Hematopoietic multipotent progenitor cell treated with erythropoietin and hydrocortisone succinate and interleukin-3 and kit ligand, for 17 days (in vitro differentiated cells): Measurements from ENCODE around the gene COQ4.
"Not testable (repeated sequence)": the region's sequence is repeated elsewhere in the genome, so short reads cannot be mapped to it uniquely, and the experiment has no call there.

ENCODE experiments used
- DNase-seq: peaks from one replicate; pipeline ENCODE4 v3.0.0-alpha.2; 2015; ENCODE audit warnings: low spot score

The COQ4 gene

DNA sequence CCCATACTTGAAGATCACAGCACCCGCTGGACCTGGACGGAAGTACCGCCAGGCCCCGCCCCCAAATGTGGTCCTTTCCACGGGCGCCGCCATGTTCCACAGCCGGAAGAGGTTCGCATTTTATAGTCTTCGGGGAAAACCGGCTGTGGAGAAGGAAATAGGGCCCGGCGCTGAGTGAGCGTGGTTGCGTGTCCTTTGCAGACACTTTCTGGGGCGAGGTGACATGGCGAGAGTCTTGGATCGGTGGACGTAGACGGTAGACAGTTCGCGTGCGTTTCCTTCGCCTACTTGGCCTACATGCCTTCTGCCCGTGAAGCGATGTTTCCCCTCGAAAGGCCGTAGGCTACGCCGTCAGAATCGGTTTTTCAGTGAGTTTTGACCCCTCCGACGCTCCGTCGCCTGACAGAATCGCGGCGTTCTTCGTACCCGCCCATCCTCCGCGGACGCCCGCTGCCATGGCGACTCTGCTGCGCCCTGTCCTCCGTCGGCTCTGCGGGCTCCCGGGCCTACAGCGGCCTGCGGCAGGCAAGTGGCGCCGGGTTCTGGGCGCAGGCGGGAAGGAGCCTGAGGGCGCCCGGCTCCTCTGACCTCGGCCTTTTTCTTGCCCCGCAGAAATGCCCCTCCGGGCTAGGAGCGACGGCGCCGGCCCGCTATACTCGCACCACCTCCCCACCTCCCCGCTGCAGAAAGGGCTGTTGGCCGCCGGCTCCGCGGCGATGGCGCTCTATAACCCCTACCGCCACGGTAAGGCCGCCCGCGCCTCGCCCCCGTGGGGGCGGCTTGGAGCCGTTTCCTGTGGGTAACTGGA, at the start of gene COQ4, which contains the start of gene TRUB2:
Gene COQ4 (plus strand): TSS at position 436 of the 808 bp plus-strand sequence. CDS start 20 bp downstream, at position 456.
Gene TRUB2 (minus strand): TSS at position 44 of the 808 bp plus-strand sequence. CDS start 39 bp downstream, at position 5.
- DNase-seq = peak; percentile 91

DNA sequence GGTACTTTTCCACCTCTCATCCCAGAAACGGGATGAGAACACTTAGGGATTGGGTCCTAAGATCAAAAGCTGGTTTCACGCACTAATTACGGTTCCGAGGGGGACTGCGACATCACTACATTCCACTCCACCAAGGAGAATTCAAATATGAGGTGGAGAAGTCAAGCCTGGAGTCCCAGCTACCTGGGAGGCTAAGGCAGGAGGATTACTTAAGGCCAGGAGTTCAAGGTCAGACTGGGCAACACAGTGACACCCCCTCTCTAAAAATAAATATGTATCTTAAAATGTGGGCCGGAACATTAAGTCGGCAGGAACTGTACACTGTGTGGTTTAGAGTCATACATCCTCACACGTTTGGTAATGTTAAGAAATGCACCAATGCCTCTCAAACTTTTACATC, 48.4 kb upstream of the COQ4 start:
- DNase-seq = no peak

DNA sequence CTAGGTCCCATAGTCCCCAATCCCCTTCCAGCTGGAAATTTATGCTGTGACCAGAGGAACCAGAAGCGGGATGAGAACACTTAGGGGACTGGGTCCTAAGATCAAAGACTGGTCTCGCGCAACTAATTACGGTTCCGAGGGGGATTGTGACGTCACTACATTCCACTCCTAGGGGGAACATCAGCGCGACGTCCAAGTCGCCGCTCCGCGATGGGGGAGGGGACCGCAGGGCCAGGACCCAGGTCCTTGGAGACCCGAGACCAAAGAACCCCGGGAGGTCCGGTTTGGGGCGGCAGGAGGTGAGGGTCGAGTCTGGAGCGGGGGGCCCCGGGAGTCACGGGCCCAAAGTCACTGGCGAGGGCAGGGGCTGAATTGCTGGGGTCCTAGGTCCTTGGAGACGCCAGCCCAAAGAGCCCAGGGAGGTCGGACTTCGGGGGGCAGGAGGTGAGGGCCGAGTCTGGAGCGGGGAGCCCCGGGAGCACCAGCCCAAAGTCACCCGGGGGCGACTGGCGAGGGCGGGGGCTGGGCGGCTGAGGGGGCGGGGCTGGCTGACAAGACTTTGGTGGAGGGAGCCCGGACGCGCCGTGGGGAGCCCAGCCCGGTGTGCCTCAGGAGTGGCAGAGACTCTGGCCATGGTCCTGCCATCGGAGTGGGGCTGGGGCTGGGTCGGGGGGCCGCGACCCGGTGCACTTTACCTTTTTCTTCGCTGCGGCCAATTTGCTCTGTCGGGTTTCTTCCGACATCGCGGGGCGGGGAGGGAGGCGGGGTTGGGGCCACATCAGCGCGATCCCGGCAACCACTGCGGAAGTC, 47.2 kb upstream of the COQ4 start, which contains the start of gene GOLGA2:
Gene GOLGA2 (minus strand): TSS at position 810 of the 810 bp plus-strand sequence. CDS start 31 bp downstream, at position 779.
- peak; percentile 58 for DNase-seq

DNA sequence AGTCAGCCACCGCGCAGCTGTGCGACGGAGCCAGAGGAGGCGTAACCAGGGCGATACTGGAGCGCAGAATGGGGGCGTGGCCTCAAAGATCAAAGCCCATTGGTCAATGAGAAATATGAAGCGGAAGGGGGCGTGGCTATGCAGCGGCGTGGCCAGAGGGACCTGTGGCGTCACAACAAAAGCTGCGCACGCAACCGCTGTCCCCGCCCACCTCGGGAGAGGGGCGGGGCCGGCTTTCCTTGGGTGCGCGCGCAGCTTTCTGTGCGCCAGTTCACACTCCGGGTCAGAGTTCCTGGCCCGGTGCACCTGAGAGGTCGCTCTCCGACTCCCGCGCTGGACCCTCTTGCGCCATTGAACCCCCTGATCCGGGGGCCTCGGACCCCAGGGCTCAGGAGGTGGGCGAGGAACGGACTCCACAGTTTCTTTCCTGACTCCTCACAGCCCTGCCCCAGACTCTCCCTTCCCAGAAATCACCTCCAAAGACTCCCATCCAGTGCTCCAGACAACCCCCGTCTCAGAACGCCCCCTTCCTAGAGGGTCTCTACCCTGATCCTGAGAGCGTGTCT, 46.5 kb upstream of the COQ4 start, which contains the start of gene SWI5:
Gene SWI5 (plus strand): TSS at position 269 of the 566 bp plus-strand sequence.
- DNase-seq = peak; percentile 100

DNA sequence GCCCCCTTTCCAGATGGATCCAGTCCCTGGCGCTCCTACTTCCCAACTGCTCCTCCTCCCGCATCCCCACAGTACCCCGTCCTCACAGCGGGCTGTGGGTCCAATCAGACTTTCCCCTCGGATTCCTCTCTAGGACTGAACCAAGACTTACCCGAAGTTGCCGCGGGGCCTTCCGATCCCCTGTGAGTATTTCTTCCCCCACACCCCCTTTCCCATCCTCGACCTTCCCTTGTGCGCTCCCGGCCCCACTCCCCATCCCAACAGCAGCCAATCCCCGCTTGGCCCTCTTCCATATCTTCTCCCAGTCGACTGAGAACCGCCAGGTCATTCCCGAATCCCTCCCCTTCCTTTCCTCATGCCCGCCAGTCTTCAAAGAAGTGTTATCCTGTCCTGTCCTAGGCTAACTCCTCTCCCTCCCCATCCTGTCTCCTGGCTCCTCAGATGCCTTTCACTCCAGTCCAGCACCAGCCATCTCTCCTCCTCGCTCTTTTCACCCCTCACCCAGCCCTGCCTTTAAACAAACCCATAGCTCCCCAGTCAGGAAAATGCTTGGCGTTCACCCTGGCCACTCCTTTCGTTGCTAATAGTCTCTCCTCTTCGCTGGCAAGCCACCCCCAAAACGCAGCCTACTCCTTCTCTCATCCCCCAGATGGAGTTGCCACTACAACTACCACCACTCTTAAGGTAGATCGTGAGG, 45.9 kb upstream of the COQ4 start:
- peak; percentile 15 for DNase-seq

DNA sequence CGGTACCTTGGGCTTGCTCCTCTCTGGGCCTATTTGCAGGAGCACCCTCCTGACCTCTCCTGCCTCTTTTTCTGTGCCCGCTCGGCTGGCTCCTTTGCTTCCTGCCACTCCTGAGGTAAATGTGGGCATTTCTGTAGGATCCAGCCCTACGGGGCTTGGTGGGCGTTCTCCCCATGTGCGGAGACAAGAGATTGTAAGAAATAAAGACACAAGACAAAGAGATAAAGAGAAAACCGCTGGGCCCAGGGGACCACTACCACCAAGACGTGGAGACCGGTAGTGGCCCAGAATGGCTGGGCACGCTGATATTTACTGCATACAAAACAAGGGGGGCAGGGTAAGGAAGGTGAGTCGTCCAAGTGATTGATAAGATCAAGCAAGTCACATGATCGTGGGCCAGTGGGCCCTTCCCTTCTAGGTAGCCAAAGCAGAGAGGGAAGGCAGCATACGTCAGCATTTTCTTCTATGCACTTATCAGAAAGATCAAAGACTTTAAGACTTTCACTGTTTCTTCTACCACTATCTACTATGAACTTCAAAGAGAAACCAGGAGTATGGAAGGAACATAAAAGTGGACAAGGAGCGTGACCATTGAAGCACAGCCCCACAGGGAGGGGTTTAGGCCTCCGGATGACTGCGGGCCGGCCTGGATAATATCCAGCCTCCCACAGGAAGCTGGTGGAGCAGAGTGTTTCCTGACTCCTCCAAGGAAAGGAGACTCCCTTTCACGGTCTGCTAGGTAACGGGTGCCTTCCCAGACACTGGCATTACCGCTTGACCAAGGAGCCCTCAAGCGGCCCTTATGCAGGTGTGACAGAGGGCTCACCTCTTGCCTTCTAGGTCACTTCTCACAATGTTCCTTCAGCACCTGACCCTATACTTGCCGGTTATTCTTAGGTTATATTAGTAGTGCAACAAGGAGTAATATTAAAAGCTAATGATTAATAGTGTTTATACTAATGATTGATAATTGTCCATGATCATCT, 43.3 kb upstream of the COQ4 start:
- DNase-seq = not testable (repeated sequence)

DNA sequence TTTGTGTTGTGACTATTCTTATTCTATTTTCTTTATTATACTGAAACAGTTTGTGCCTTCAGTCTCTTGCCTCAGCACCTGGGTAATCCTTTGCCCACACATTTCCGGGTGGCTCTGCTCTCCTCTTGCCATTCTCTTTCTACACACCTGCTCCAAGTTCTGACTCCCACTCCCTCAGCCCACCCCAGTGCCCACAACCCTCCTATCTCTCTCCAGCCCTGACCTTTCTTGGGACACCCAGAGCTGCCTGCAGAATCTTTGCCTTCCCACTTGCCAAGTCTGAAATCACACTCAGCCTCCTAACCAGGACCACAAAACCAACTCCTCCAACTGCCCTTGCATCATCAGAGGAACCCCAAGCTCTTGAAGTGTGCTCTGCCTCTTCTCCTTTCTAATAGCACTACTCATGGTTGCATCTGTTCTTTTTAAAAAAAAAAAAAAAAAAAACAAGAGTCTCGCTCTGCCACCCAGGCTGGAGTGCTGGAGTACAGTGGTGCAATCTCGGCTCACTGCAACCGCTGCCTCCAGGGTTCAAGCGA, 42.5 kb upstream of the COQ4 start:
- DNase-seq = no peak

DNA sequence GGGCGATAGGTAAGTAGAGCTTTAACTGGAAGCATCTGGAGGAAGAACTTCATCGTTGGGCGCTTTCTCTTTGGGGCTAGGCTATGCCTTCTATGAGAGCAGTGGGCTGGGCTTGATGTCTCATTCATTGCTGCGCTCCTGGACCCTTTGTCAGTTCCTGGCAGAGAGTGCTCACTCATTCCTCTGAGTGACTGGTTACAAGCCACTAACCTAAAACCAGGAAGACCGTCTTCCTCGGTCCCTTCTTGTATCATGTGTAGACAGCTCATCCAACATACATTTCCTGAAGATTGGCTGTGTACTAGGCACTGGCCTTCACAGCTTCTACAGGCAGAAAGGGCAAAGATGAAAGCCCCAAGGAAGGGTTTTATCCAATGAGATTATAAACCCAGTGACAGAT, 40.1 kb upstream of the COQ4 start:
- DNase-seq = no peak

DNA sequence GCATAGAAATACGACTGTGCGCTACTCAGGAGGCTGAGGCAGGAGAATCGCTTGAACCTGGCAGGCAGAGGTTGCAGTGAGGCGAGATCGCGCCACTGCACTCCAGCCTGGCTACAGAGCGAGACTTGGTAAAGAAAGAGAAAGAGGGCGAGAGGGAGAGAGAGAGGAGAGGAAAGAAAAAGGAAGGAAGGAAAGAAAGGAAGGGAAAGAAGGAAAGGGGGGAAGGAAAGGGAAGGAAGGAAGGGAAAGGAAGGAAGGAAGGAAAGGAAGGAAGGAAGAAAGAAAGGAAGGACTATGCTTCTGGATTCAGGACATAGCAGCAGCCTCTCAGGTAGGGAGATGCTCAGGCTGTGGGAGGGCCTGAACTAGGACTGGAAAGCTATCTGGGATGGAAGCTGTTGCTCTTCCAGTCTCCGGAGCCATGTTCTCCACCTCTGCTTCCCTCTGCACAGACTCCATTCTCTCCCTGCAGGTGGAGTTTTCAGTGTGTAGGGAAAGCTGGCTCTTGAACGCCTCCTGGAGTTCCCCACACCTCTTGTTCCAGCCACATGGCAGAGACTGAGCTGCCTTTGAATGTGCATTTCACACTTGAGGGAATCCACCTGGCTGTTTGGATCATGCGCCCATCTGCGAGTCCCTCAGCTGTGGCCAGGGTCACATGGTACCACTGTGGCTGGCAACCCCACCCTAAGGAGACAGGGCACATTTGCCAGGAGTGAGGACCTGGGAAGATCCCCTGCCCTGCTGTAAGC, 37.4 kb upstream of the COQ4 start:
- DNase-seq = no peak

DNA sequence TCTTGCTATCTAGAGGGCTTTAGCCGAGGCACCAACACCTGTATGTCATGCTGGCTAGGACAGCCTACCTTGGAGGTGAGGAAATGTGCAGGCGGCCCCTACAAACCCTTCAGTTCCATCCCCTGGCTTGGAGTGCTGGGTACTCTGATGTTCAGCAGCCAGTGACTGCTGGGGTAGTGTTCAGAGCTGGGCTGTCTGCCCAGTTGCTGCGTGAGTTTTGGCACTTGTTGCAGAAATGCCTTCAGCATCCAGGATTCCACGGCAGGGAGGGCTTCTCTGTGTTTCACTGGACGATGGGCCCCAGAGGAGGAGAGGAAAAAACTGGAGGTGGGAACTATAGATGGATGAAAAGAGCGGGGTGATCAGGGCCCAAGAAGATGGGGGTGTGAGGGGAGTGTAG, 36.2 kb upstream of the COQ4 start:
- DNase-seq = no peak

DNA sequence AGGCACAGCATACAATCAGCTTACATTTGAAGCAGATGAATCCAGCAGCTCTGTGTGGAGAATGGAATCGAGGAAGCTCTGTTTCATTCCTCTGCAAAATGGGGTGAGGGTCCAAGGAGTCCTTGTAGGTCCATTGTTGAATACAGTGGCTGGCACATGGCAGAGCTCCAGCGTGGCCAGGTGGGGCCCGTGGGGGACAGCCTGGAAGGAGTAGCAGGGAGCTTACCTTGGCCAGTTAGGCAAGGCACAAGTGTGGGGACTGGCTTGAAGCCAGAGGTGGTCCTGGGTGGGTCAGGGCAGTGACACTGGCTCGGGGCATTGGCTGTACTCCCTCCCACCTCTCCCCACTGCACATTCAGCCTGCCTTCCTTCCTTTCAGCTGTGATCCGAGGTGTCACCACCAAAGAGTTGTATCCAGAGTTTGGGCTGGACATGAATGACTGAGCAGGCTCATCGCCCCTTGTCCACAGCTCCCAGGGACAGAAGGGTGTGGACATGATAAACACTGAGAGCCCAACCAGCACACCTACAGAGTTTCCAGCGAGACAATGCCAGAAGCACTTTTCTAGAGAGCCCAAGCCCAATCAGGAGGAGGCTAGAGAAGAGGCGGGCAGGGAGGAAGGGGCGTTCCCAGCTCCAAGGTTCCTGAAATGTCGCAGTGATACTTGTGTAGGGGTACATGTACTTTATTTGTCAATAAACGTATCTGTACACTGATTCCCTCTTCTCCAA, 34.2 kb upstream of the COQ4 start:
- no peak for DNase-seq

DNA sequence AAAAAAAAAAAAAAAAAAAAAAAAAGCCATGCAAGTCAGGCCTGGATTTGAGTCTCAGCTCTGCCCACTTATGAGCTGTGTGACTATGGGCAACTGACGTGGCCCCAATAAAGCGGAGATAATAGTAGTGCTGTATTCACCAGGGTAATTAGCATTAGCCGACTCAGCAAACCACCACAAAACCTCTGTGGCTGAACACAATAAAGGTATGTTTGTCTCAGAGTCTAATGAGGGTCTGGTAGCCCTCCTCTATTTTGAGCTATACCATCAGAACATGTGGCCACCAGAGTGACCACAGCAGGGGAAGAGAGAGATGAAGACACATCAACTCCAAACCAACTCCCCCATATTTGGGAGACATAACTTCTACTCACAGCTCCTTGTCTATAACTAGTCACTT, 30.6 kb upstream of the COQ4 start:
- no peak for DNase-seq

DNA sequence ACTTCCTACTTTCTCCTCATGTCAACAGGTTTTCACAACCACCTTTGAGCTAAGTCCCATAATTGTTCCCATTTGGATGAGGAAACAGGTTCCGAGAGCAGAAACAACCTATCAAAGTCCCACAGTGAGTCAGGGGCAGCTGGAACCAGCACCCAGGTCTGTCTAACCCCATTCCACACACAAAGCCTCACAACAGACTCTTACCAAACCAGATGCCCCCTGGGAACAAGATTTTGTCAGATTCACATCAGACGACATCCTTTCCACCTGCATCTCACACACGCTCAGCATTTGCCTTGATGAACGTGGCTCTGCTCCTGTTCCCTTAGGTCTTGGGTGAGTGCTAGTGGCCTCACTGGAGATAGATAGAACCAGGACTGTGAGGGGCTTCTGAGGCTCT, 29.5 kb upstream of the COQ4 start:
- no peak for DNase-seq

DNA sequence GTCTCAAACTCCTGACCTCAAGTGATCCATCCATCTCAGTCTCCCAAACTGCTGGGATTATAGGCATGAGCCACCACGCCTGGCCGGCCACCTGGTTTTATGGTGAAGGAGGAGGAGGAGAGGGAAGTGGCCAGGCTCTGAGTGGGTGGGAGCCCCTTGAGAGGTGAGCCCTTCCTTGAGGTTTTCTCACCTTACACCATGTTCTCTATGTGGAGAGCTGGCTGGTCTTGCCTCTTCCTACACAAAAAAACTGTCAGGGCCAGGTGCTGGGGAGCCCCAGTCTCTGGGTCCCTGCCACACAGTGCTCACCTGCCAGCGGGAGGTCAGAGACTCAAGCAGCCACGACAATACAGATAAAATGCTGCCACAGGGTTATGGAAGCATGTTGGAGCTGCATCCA, 28.5 kb upstream of the COQ4 start:
- DNase-seq = no peak

DNA sequence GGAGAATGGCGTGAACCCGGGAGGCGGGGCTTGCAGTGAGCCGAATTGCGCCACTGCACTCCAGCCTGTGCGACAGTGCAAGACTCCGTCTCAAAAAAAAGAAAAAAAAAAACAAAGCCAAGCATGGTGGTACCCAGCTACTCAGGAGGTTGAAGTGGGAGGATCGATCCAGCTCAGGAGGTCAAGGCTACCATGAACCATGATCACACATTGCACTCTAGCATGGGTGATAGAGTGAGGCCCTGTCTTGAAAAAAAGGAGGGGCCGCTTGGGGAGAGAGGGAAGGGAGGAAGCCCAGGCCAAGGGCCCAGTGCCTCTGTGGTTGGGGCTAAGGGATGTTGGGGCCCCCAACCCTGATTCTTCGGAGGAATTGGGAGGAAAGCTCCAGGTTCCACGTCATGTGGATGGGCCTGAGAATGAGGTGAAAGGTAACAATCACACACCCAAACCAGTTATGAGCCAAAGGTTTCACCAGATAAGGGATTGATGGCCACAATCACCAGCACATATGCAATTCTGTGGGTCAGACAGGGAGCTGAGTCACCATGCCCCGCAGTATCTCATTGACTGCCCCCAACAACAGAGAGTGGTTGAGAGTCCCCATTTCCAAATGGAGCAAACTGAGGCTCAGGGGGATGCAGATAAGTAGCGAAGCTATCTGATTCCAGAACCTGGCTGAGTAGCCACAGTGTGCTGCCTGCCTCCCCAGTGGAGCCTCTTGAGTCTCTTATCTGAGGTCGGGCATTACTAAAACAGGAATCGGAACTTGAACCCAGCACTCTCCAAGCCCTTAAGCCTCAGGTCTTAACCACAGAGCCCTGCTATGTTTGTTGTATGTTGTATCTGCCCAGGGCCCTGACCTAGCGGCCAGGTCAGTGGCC, 26.1 kb upstream of the COQ4 start:
- no peak for DNase-seq

DNA sequence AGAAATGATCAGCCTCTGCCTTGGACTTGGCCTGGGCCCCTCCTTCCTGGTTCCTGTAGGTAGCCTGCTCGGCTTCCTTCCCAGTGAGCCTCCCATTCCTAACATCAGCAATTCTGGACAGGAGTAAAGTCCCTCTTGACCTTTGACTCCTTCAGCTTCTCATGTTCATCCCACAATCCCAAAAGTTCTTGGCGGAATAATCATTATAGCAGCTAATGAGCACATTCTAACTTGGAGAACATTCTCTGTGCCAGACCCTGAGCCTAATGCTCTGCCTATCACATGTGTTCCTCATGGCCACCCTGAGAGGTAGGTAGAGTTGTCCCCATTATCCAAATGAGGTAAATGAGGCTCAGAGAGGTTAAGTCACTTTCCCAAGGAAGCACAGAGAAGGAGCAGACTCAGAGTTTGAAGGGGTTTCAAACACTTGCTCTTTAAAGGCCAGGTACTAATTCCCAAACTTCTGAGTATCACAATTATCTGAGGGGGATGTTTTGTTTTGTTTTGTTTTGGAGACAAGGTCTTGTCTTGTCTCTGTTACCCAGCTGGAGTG, 25.3 kb upstream of the COQ4 start:
- no peak for DNase-seq
